GM12878 (cell line): ENCODE data around the gene TTC4. TPM values are rescaled to one million over a fixed set of nuclear protein-coding genes. Genes with fewer than 3 reads are reported as not detected.

Experiments
- ATAC-seq: fragments of 200-7000 bp; cut with Tn5 transposase; 3 replicates; pipeline ENCODE4 v1.9.1; 2020; ENCODE audit warnings: mild to moderate bottlenecking, moderate library complexity
- BruUV-seq: library from RNA; stranded (reverse); fragments of 400-500 nt; replicated peaks from 2 replicates; lab custom pipeline; 2021; lab: Mats Ljungman, UMichigan
- CTCF ChIA-PET: fragments of 300-600 bp; sonication (Branson Sonifier 250); formaldehyde crosslinking; extraction: SDS; loops from one replicate; lab custom pipeline; 2021; ENCODE audit warnings: inconsistent platforms; lab: Yijun Ruan, JAX
- POLR2A ChIA-PET: fragments of 350-600 bp; formaldehyde crosslinking; extraction: SDS; loops from one replicate; lab custom pipeline; 2021; ENCODE audit warnings: inconsistent platforms; lab: Charles Lee
- RAD21 ChIA-PET: fragments of 300-600 bp; sonication (Branson Sonifier 250); formaldehyde crosslinking; loops from one replicate; lab custom pipeline; 2023; ENCODE audit warnings: antibody characterized with exemption; ENCODE audit not compliant: unreplicated experiment; lab: Charles Lee
- SMC1A ChIA-PET: fragments of 300-600 bp; sonication (Branson Sonifier 250); formaldehyde crosslinking; loops from one replicate; lab custom pipeline; 2023; ENCODE audit not compliant: unreplicated experiment, uncharacterized antibody; lab: Charles Lee
- DNase-seq: peaks from one replicate; pipeline ENCODE4 v3.0.0-alpha.2; 2011; ENCODE audit warnings: low read depth, low spot score
- FAIRE-seq: peaks from 3 replicates; lab custom pipeline; 2011; peaks lifted over from hg19 to GRCh38; lab: Jason Lieb, UNC
- H2AFZ ChIP-seq: 2 replicates; pipeline ENCODE4 v1.6.0; 2011; ENCODE audit warnings: low read depth, low read length, control low read depth; ENCODE audit not compliant: control insufficient read depth
- H3K27ac ChIP-seq: 2 replicates; pipeline ENCODE4 v1.5.1; 2011; ENCODE audit warnings: control low read depth; ENCODE audit not compliant: control insufficient read depth, insufficient read depth
- H3K27me3 ChIP-seq, 2 experiments: replicated peaks in 1 of 2; 2 replicates each; pipeline versions ENCODE4 v1.6.0 to v1.6.1; 2011; ENCODE audit warnings: low read length in 1 of 2; ENCODE audit not compliant: control insufficient read depth in 2 of 2, insufficient read depth in 2 of 2
- H3K36me3 ChIP-seq, 2 experiments: 2 replicates each; pipeline ENCODE4 v1.5.1; 2011; ENCODE audit warnings: low read length in 1 of 2; ENCODE audit not compliant: control insufficient read depth in 2 of 2, insufficient read depth in 2 of 2
- H3K4me1 ChIP-seq: 2 replicates; pipeline ENCODE4 v1.6.1; 2011; ENCODE audit warnings: mild to moderate bottlenecking, low read length, moderate library complexity, mixed read lengths; ENCODE audit not compliant: control insufficient read depth, insufficient read depth
- H3K4me2 ChIP-seq: 2 replicates; pipeline ENCODE4 v1.6.0; 2011; ENCODE audit warnings: control low read depth; ENCODE audit not compliant: control insufficient read depth, insufficient read depth
- H3K4me3 ChIP-seq: fragments of 200-600 bp; sonication (generic); 2 replicates; pipeline ENCODE4 v1.5.1; 2016
- H3K79me2 ChIP-seq: 2 replicates; pipeline ENCODE4 v1.6.0; 2011; ENCODE audit warnings: low read length; ENCODE audit not compliant: control insufficient read depth, insufficient read depth
- H3K9ac ChIP-seq: 2 replicates; pipeline ENCODE4 v1.8.0; 2011; ENCODE audit warnings: low read length, control low read depth, mixed read lengths; ENCODE audit not compliant: control insufficient read depth, insufficient read depth
- H3K9me3 ChIP-seq: replicated peaks from 3 replicates; pipeline ENCODE4 v1.5.1; 2011; ENCODE audit warnings: mild to moderate bottlenecking, low read length; ENCODE audit not compliant: control insufficient read depth, insufficient read depth
- H4K20me1 ChIP-seq: 2 replicates; pipeline ENCODE4 v1.6.0; 2011; ENCODE audit not compliant: control insufficient read depth, insufficient read depth
- MLLT1 ChIP-seq: fragments of 450-650 bp; IDR thresholded peaks from 2 replicates; pipeline ENCODE4 v1.6.1; 2016; ENCODE audit warnings: mild to moderate bottlenecking
- NKRF ChIP-seq: fragments of 450-650 bp; conservative IDR thresholded peaks from 2 replicates; pipeline ENCODE4 v1.6.1; 2017; ENCODE audit warnings: mild to moderate bottlenecking, moderate library complexity
- ZBTB11 ChIP-seq: fragments of 450-650 bp; formaldehyde crosslinking; IDR thresholded peaks from 2 replicates; pipeline ENCODE4 v1.5.0; 2022; ENCODE audit warnings: mild to moderate bottlenecking, missing genetic modification characterization
- WGBS: methylation state at CpG from one replicate; pipeline ENCODE4 v1.1.6; 2016; ENCODE audit warnings: low lambda C conversion rate; ENCODE audit not compliant: insufficient replicate concordance, insufficient coverage; ENCODE audit errors: missing lambda C conversion rate; 5-methylcytosine and 5-hydroxymethylcytosine counted together
- in situ Hi-C: fragments of 300-500 bp; cut with MboI; formaldehyde crosslinking; loops from 9 replicates; pipeline ENCODE4 v1.14.3; 2018; ENCODE audit warnings: mixed read lengths
- intact Hi-C: fragments of 100-400 bp; cut with micrococcal nuclease; formaldehyde crosslinking; loops from one replicate; pipeline ENCODE4 v1.14.2; 2022; ENCODE audit not compliant: unreplicated experiment
- polyA plus RNA-seq, 11 experiments: library from polyadenylated mRNA; depleted of rRNA in 4 of 11; unstranded in 6 of 11; stranded (reverse) in 5 of 11; fragments of >200 nt; fragmentation: Nextera tagmentation in 4 of 11; fragmentation: Illumina TruSeq in 1 of 11; extraction: Ambion mirVana in 4 of 11; extraction: Trizol in 1 of 11; gene quantifications; 1 replicate in 1 of 11; 2 replicates in 10 of 11; pipeline versions ENCODE4 v1.2.1 to v1.2.3, GENCODE V29; 2011 to 2016; ENCODE audit warnings: inconsistent platforms in 2 of 11, missing spikeins in 2 of 11, low read depth in 1 of 11
- total RNA-seq, 4 experiments: library from RNA; depleted of rRNA in 3 of 4; stranded (reverse); fragments of >200 nt in 3 of 4; fragmentation: Illumina TruSeq in 1 of 4; extraction: Trizol in 1 of 4; gene quantifications; 2 replicates each; pipeline versions ENCODE4 v1.2.1 to v1.2.3, GENCODE V29; 2013 to 2021

Gene TTC4
- total and polyA plus RNA-seq, 10 of the 15 experiments (the other 5 are each of a cell fraction or from before 2014, with no cell fraction given) = 23.4 to 50.5 (median 36.0) TPM

GRCh38 chr1:54764922-54765561 is 49.4 kb downstream of the TTC4 start:
- ChIA-PET SMC1A (interaction anchor here (0.8 to 2.2 kb wide), 3 partner anchors 13 to 37 kb away, joined by 3 to 11 read pairs (median 4); no protein-coding TSS in a partner anchor), RAD21 (no interaction called here), CTCF (interaction anchor here (0.6 to 8.9 kb wide), 3 partner anchors 15 to 233 kb away, joined by 3 to 60 read pairs (median 3); partner anchors contain the start of gene TTC22), POLR2A (interaction anchor here (1.0 to 1.4 kb wide), 2 partner anchors 34 to 37 kb away, joined by 3 read pairs; no protein-coding TSS in a partner anchor)
- DNase-seq (no peak), FAIRE-seq (no peak), ATAC-seq (peak; percentile 42)
- H3K27me3 ChIP-seq = no peaks in the 10 kb centered on the region
- WGBS = 26% methylated on average over 13 of the region's 13 CpGs
- peak overlapping the region; percentile 93 for H2AFZ ChIP-seq
- H3K27ac ChIP-seq = no peak overlapping the region
- no peaks in the 10 kb centered on the region for H3K9me3 ChIP-seq
- BruUV-seq = no TSS peak
- H3K9ac ChIP-seq = peak overlapping the region; percentile 56
- peak overlapping the region; percentile 69 for H3K4me3 ChIP-seq
- intact Hi-C loops (loop anchor here (2.0 kb wide), 2 partner anchors 36 to 50 kb away; partner anchors contain the start of genes TTC22 and TTC4), in situ Hi-C loops (no loop called here)
- peaks cover 9% of the 10 kb centered on the region for H3K4me1 ChIP-seq
- H3K4me2 ChIP-seq = peak overlapping the region; percentile 93
- peaks cover 17% of the 10 kb centered on the region for H3K79me2 ChIP-seq
- H4K20me1 ChIP-seq = no peaks in the 10 kb centered on the region
- TF ChIP-seq NKRF (0 out of 2 replicates have a peak, but pooled peaks have one; percentile 28), ZBTB11 (CRISPR knock-in tag) (no peak), MLLT1 (peak; percentile 44; the same call in 1 of the 2 replicates)
- H3K36me3 ChIP-seq = no peaks in the 10 kb centered on the region
